Measurements from ENCODE around the gene WDR75. TPM values are rescaled to one million over a fixed set of nuclear protein-coding genes. Genes with fewer than 3 reads are reported as not detected.

Gene WDR75
- total RNA-seq, 2 donors from 2014 or later: 16.6 to 20.3 TPM

DNA sequence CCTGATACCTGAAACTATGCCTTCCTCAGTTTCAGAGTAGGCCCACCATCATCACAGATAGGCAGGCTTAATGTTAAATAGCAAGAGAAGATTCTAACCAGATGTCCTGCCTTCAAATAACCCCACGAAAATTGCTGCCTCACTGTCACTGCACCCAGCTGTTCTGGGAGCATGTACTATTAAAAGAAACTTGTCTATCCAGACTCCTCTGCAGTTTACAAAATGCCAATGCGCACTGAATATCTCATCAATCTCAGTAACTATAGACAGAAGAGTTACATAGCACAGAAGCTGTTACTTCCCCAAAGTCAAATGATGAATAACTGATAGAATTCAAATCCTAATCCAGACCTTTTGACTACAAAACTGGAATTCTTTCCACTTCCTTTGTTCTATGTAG, 43.9 kb downstream of the WDR75 start:
- DNase-seq (no peak), ATAC-seq (peak in 1 of 2 donors; percentile 53)
- intact Hi-C loops (cut with DNase I): no loop called here

- intact Hi-C loops (cut with DNase I): no loop called here
- no peak for DNase-seq
- no peak for ATAC-seq
These were observed 45.0 kb downstream of the WDR75 start for GRCh38 chr2:189486237-189486770.

- intact Hi-C loops (cut with DNase I): no loop called here
- DNase-seq: no peak
These were observed 46.2 kb downstream of the WDR75 start for GRCh38 chr2:189487283-189488007.

GRCh38 chr2:189488008-189488310, 46.7 kb downstream of the WDR75 start:
- intact Hi-C loops (cut with DNase I): no loop called here
- ATAC-seq (no peak), DNase-seq (no peak)

More at GRCh38 chr2:189487283-189488007, 46.2 kb downstream of the WDR75 start:
- no peak for ATAC-seq

GRCh38 chr2:189492451-189492850, 51.2 kb downstream of the WDR75 start:
- DNase-seq: no peak
- intact Hi-C loops (cut with DNase I): no loop called here
- no peak for ATAC-seq

- peak; percentile 39 to 47 for ATAC-seq
- intact Hi-C loops (cut with DNase I): no loop called here
- DNase-seq: no peak
These were observed 56.9 kb downstream of the WDR75 start for GRCh38 chr2:189498205-189498604.

- ATAC-seq (no peak), DNase-seq (no peak)
- intact Hi-C loops (cut with DNase I): no loop called here
These were observed 57.9 kb downstream of the WDR75 start for GRCh38 chr2:189499137-189499536.

GRCh38 chr2:189500456-189501160, 59.3 kb downstream of the WDR75 start:
- DNase-seq (no peak), ATAC-seq (no peak)
- intact Hi-C loops (cut with DNase I): no loop called here

GRCh38 chr2:189501487-189501886, 60.2 kb downstream of the WDR75 start:
- DNase-seq (no peak), ATAC-seq (no peak)
- intact Hi-C loops (cut with DNase I): no loop called here

- DNase-seq (no peak), ATAC-seq (no peak)
- intact Hi-C loops (cut with DNase I): no loop called here
These were observed 61.4 kb downstream of the WDR75 start for GRCh38 chr2:189502714-189503113.

DNA sequence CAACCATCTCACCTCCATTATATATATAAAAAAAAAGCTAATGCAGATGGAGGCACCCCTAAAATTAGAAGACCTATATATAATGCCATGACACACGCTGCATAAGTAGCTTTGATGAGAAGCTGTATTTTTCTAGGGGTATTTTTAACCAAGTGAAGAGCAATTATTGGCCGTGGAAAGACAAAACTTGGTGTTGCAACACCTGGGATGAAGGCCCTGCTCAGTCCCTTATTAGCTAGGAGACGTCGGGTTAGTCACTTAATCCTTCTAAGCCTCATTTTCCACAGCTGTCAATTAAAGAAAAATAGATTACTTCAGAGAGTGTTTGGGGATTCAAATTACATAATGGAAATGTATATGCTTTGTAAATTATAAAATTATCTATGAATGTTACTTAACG, 63.0 kb downstream of the WDR75 start:
- intact Hi-C loops (cut with DNase I): no loop called here
- ATAC-seq: no peak
- DNase-seq: no peak

DNA sequence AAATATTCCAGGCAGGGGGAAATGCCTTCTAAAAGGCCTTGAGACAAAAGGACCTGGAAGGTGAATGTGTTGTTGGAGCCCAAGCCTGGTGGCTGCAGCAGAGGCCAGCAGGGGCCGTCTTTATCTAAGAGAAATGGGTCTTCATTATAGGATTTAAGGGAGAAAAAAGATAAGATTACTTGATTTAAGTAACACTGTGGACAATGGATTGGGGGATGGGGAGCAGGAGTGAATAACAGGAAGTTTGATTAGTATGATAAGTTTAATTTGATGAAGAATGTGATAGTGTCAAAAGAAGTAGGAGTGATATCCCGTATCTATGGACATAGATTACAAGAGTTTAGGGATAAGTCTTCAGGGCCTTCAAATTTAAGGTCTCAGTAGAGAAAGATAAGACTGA, 64.2 kb downstream of the WDR75 start:
- DNase-seq: no peak
- intact Hi-C loops (cut with DNase I): no loop called here
- ATAC-seq: no peak

GRCh38 chr2:189506514-189506976, 65.3 kb downstream of the WDR75 start:
- peak in 1 of 2 donors; percentile 86 for ATAC-seq
- no peak for DNase-seq
- intact Hi-C loops (cut with DNase I): no loop called here

DNA sequence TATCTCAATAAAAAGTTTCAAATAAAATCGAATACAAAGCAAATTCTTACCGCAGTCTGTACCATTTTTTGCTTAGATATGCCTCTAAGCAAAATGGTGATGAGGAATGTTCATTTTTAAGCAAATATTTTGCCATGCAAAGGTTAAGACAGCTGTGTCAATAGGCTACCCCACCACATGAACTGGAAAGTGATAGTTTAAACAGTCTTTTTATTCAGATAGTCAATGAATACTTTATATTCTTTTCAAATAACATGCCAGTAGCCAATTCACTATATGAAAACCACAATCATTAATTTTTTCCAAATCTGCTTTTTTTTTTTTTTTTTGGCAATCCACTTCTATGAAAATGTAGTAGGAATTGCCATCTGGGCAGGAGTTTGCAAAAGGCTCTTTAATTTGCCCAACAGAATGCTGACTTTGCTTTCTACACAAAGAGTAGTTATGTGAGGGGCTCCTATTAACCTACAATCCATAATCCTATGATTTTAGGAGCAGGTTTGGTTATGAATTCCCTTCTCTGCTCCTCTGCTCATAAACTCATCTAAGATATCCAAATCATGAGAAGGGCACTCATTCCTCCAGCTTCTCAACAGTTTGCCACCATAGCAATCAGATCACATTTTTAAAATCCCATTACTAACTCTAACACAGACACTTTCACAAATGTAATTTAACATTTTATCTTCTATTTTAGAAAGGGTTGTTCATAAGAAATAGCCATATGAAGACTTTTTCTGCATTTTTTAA, 70.1 kb downstream of the WDR75 start:
- ATAC-seq: no peak

GRCh38 chr2:189511960-189512319, 70.7 kb downstream of the WDR75 start:
- intact Hi-C loops (cut with DNase I): no loop called here
- ATAC-seq (no peak), DNase-seq (no peak)

More for the DNA sequence above, 70.1 kb downstream of the WDR75 start:
- intact Hi-C loops (cut with DNase I): no loop called here
- no peak for DNase-seq

- intact Hi-C loops (cut with DNase I): no loop called here
- ATAC-seq (no peak), DNase-seq (no peak)
These were observed 71.6 kb downstream of the WDR75 start for GRCh38 chr2:189512879-189513278.

- DNase-seq (no peak), ATAC-seq (peak; percentile 36 to 78)
These were observed 72.8 kb downstream of the WDR75 start for GRCh38 chr2:189514104-189514503.

DNA sequence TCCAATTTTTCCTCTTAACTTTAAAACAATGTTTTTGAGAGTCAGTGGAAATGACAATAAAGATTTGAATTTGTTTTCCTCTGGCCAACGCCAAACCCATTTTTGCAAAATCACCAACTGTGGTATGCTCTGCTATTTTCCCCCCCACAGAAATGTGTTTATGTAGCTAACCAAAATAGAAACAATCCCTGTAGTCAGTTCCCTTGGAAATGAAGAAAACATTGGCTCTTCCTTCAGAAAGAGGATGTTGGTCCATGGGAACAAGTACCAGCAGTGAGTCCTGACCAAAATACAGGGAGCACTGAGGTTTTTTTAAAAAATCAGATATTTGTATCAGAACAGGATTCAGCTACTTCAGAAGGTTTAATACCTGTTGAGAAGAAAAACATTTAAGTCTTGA, 74.0 kb downstream of the WDR75 start:
- intact Hi-C loops (cut with DNase I): no loop called here
- ATAC-seq (peak; percentile 71 to 72), DNase-seq (no peak)

More at GRCh38 chr2:189514104-189514503, 72.8 kb downstream of the WDR75 start:
- intact Hi-C loops (cut with DNase I): no loop called here

DNA sequence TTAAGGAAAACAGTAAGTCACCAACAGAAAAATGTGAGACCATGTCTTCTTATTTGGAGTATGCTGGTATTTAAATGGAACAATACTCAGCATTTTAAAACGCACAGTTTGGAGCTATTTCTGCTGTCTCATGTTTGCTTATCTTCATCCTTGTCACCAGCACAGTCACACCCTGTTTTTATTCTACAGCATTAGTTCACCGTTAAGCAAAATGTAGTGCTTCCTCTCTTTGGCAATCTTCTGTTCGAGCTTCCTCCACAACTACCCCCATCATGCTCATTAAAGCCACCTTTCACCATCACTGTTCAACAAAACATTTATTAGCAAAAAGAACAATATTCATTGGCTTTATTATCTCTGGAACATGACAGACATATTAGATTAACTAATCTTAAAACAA, 75.3 kb downstream of the WDR75 start:
- ATAC-seq: peak in 1 of 2 donors; percentile 33
- no peak for DNase-seq
- intact Hi-C loops (cut with DNase I): no loop called here

All from left cardiac atrium (tissue), 4 donors.